ENCODE results near the gene TBCA.

- TF ChIP-seq CTCF (IDR thresholded peaks at IDR 0.05): no peak
- no peak for TF ChIP-seq POLR2A (IDR thresholded peaks at IDR 0.05)
Measured at GRCh38 chr5:77772729-77773128, 3.4 kb downstream of the TBCA start.

Measured in heart left ventricle (tissue), 13 donors.